ENCODE measurements around the gene PRSS12.
"Not testable (repeated sequence)": the region's sequence is repeated elsewhere in the genome, so short reads cannot be mapped to it uniquely, and the experiment has no call there.

The PRSS12 gene, protein sequence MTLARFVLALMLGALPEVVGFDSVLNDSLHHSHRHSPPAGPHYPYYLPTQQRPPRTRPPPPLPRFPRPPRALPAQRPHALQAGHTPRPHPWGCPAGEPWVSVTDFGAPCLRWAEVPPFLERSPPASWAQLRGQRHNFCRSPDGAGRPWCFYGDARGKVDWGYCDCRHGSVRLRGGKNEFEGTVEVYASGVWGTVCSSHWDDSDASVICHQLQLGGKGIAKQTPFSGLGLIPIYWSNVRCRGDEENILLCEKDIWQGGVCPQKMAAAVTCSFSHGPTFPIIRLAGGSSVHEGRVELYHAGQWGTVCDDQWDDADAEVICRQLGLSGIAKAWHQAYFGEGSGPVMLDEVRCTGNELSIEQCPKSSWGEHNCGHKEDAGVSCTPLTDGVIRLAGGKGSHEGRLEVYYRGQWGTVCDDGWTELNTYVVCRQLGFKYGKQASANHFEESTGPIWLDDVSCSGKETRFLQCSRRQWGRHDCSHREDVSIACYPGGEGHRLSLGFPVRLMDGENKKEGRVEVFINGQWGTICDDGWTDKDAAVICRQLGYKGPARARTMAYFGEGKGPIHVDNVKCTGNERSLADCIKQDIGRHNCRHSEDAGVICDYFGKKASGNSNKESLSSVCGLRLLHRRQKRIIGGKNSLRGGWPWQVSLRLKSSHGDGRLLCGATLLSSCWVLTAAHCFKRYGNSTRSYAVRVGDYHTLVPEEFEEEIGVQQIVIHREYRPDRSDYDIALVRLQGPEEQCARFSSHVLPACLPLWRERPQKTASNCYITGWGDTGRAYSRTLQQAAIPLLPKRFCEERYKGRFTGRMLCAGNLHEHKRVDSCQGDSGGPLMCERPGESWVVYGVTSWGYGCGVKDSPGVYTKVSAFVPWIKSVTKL

DNA sequence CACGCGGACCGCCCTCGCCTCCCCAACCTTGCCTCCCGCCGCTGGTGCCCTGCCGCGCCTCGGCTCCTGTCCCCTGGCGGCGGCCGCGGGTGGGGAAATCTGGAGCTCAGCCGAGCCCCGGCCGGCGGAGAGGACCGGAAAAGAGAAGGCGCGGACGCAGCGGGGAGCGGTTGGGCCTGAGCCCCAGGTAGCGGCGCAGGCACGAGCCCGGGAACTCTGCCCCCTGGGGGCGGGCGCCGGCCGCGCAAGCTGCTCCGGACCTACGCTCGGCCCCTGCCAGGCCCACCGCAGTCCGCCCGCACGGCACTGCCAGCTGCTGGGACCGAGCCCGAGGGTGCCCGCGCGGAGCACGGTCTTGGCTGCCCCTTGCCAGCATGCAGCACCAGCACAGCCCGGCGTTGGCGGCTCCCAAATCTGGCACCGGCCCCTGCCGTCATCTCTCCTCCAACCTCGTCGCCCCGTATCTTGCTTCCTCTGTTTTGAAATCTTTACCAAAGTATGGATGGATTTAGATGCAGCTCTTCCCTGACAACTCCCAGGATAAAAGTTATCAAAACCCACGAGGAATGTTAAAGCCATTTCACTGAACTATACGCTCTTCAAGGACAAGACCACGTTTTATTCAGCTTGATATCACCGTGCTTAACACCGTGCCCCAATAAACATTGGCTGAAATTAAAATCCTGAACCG lies at the start of gene PRSS12:
PRSS12 (minus strand) TSS at position 161 of the 691 bp plus-strand sequence. CDS start 283 bp downstream, outside the sequence.
- peak; percentile 72 to 75 for DNase-seq

GRCh38 chr4:118400356-118400755 lies 47.6 kb upstream of the PRSS12 start:
- DNase-seq: no peak

- not testable (repeated sequence) for DNase-seq
Observed at GRCh38 chr4:118399883-118400282, 47.1 kb upstream of the PRSS12 start.

GRCh38 chr4:118398226-118399090 lies 45.7 kb upstream of the PRSS12 start:
- DNase-seq: no peak

DNA sequence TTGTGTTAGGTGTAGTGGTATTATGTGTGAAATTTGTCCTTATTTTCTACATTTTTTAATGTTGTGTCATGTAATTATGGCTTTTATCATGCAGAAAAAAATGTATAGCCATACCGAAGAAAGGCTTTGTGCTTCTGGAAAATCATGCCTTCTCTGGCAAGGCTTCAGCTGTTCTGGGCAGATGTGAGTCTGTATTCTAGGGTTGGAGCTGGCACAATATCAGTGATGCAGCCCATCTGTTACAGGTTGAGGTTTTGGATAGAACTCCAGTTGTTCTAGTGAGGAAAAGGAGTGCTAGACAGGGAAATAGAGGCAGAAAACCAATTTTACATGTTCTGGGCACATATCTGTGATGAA lies 44.8 kb upstream of the PRSS12 start:
- DNase-seq: no peak

GRCh38 chr4:118396881-118397622 lies 44.2 kb upstream of the PRSS12 start:
- DNase-seq: no peak

- DNase-seq: no peak
Observed at GRCh38 chr4:118395057-118395644, 42.3 kb upstream of the PRSS12 start.

GRCh38 chr4:118392509-118392908 lies 39.7 kb upstream of the PRSS12 start:
- not testable (repeated sequence) for DNase-seq

DNA sequence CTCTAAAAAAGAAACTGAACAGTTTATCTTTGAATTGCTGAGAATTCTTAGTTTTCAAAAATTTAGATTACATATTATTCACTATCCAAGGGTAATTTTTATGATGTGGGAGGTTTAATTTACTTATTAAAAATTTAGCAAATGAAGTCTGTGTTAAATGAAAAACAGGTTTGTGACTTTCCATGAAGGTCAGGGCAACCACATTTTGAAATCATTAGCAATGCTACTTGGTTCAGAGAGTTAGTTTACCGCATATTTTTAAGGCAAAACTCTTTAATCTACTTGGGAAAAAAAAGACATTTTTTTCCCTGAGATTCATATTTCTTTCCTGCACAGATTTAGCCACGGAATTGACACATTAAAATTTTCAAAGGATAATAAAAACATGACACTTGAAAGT lies 37.3 kb upstream of the PRSS12 start:
- DNase-seq: no peak

- DNase-seq: no peak
Observed at GRCh38 chr4:118389721-118390120, 36.9 kb upstream of the PRSS12 start.

DNA sequence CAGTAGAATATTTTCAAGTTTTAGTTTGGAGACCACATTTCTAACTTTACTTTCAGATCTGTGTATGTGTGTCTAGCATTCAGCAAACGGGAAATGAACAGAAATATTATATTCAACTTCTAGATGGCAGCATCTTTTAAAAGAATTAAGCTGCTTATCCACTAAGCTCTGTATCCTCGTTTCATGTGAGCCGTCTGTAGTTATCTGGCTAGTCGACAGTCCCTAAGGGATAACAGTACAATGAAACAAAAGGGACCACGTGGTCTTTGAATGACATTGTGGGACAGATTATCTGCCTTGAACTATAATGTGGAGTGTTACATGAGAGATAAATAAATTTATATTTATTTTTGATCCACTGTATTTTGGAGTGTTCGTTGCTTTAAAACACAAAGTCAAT lies 35.8 kb upstream of the PRSS12 start:
- DNase-seq: no peak

GRCh38 chr4:118381902-118382301 lies 29.1 kb upstream of the PRSS12 start:
- no peak for DNase-seq

DNA sequence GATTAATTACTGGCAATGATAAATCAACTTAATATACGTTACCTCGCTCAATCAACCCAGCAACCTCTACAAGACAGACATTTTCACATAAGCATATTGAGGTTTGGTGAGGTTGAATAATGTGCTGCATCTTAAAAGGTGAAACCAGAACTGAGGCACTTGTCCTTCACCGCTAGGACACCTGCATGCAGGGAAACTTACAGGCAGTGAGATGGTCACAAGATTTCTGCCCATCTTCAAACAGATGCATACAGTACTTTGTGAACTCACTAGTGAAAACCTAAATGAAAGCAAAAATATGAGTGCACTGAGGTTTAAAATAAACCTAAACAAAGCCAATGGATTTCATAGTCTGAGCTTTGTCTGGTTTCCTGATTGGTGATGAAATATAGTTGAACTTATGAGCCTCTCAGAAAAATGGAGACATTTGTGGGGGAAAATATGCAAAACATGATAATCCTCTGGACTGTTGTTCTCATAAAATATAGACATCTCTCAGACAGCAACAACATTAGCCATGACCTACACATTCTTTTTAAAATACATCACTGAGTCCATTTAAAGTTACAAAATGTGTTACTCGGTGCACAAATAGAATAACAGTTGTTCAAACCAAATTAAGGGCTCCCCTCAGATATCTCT lies 20.9 kb upstream of the PRSS12 start:
- DNase-seq: no peak

- DNase-seq: no peak
Observed at GRCh38 chr4:118372251-118372650, 19.4 kb upstream of the PRSS12 start.

DNA sequence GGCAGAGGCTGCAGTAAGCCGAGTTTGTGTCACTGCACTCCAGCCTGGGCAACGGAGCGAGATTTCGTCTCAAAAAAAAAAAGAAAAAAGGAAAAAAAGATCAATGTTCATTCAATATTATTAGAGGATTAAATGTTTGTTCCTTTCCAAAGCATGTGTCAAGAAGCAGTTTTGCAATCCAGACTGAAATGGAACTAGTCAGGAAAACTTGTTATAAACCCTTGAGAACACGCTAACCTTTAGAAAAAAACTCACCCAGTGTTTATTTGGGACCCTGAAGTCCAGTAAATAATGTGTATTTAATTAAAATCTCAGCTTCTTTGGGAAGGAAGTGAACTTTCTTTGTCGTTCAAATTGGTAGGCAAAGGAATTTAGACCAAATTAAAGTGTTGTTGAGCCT lies 16.4 kb upstream of the PRSS12 start:
- no peak for DNase-seq

DNA sequence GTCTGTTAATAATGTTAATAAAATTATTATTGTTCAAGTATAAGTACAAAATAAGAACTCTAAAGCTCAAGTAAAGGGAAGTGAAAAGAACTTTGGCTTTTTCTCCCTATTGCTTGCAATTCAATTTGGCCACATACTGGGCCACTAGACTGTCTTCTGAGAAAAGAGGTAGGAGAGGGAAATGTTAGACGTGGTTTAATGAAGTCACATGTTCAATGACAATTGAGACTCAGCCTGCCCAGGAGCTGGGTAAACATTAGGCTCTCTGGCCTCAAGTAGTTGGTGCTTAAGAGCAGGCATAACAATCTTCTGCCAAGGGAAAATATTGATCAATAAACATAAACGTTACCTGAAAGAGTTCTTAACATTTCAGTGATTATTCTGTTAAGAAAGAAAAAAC lies 15.1 kb upstream of the PRSS12 start:
- no peak for DNase-seq

- DNase-seq: no peak
Observed at GRCh38 chr4:118367361-118367760, 14.6 kb upstream of the PRSS12 start.

GRCh38 chr4:118363166-118363565 lies 10.4 kb upstream of the PRSS12 start:
- DNase-seq: no peak

- DNase-seq: no peak
Observed at GRCh38 chr4:118361192-118361591, 8.4 kb upstream of the PRSS12 start.

- DNase-seq: no peak
Observed at GRCh38 chr4:118360106-118360505, 7.3 kb upstream of the PRSS12 start.

DNA sequence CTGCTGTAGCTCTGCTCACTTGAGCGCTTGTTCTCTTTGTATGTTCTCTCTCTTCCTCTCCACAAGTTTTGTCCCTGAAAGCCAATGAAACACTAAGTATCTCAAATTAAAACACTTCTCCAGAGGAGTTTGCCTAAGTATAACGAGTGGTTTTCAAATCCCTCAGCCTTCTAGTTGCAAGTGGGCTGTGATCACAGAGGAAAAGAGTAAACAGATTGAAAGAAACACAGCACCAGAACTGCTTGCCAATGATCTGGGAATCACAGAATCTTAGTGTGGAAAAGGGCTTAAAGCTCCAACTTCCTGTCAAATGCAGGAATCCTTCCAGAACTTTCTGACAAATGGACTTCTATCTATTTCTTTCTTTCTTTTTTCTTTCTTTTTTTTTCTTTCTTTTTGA lies 4.8 kb upstream of the PRSS12 start:
- no peak for DNase-seq

Measured in activated CD4-positive, alpha-beta T cell treated with anti-CD3 and anti-CD28 coated beads, Interleukin-2, amount 50 U/mL, for 48 hours (primary cell).